Measurements from ENCODE around the gene ADSS1. TPM values are rescaled to one million over a fixed set of nuclear protein-coding genes. Genes with fewer than 3 reads are reported as not detected.

ADSS1 gene
- polyA plus RNA-seq, 1 of the 3 experiments (the other 2 are of a cell fraction): 14.3 TPM

DNA sequence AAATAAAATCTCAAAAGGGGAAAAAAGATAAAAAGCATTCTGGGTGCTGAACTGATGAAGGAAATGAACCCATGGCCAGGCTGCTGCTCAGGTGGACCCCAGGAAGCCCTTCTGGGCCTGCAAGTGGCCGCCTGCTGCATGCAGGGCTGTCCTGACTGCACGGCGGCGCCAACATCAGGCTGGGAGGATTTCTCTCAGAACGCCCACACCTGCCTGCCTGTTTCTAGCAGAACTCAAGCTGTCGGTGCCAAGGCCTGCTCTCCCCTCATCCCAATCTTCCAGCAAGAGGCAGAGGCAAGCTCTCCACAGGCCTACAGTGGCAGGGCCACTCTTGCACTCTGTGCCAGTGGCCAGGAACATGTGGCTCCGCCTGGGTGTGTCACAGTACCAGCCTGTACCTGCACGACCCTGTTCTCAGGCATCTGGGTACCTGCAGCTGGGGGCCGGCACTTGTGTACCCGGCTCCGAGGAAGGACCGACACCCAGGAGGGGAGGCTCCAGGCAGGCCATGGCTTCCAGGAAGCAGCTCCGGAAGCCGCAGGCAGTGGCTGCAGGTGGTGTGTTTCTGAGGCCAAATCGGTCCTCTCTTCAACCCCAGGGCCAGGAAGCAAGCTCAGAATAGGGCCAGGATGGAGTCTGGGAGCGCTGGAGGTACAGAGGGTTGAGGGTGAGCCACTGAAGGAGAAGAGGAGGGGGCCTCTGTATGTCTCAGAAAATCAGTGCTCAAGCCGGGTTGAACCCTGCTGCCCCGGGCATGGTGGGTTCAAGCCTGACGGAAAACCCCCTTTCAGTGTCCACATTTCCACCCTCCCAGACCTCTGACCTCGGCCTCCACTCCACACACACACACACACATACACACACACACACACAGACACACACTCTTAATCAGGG lies 37.2 kb upstream of the ADSS1 start:
- ChIA-PET POLR2A (no interaction called here), CTCF (interaction anchor here (1.4 to 4.8 kb wide), 2 partner anchors 22 to 36 kb away, joined by 5 to 18 read pairs; partner anchors contain the start of gene ADSS1)
- no peaks in the 10 kb centered on the region for H3K36me3 ChIP-seq (replicated peaks in 1 of 2; ENCODE audit: control insufficient read depth in 1 of 2, insufficient read depth in 2 of 2, low read length in 1 of 2)
- no peak for DNase-seq
- no peak overlapping the region for H3K4me3 ChIP-seq (ENCODE audit: low read depth in 2 of 2, low read length in 1 of 2)
- peaks cover 27 to 37% of the 10 kb centered on the region in 2 experiments for H3K4me1 ChIP-seq (ENCODE audit: control insufficient read depth in 1 of 2, insufficient read depth in 2 of 2, low read depth in 1 of 2, low read length in 1 of 2)
- H3F3A ChIP-seq (replicated peaks; ENCODE audit: insufficient read depth): peaks cover 13% of the 10 kb centered on the region
- no peaks in the 10 kb centered on the region for H3K9me3 ChIP-seq
- H4K20me1 ChIP-seq (ENCODE audit: insufficient read depth): peaks cover 14% of the 10 kb centered on the region
- no peak overlapping the region for H3K4me2 ChIP-seq
- H3K27ac ChIP-seq (ENCODE audit: low read depth in 2 of 2, low read length in 1 of 2): no peak overlapping the region
- H3K9me2 ChIP-seq: no peaks in the 10 kb centered on the region
- H3K79me2 ChIP-seq (ENCODE audit: insufficient read depth): peaks cover 26% of the 10 kb centered on the region
- 85% methylated on average over 10 of the region's 20 CpGs for WGBS (ENCODE audit: low lambda C conversion rate)
- no peak overlapping the region for H2AFZ ChIP-seq (ENCODE audit: low read depth)
- TF ChIP-seq FOSL2 (IDR thresholded peaks at IDR 0.05; ENCODE audit: borderline replicate concordance, low read depth) (no peak), RAD21 (IDR thresholded peaks at IDR 0.05; ENCODE audit: low read length) (no peak), CHD2 (IDR thresholded peaks at IDR 0.05; ENCODE audit: low read length, partially characterized antibody) (no peak), EZH2phosphoT487 (IDR thresholded peaks at IDR 0.05; ENCODE audit: borderline replicate concordance, low read depth) (no peak), TCF12 (IDR thresholded peaks at IDR 0.05) (no peak), POLR2AphosphoS5 (IDR thresholded peaks at IDR 0.05; ENCODE audit: low read depth, low read length) (no peak), RCOR1 (IDR thresholded peaks at IDR 0.05; ENCODE audit: low read length) (no peak), GABPA (IDR thresholded peaks at IDR 0.05; ENCODE audit: low read depth) (no peak), FOXJ3 (CRISPR knock-in tag; IDR thresholded peaks at IDR 0.05) (no peak), YY1 (IDR thresholded peaks at IDR 0.05; ENCODE audit: low read depth) (no peak), MEF2A (IDR thresholded peaks at IDR 0.05; ENCODE audit: borderline replicate concordance, low read depth) (no peak), EP300 (IDR thresholded peaks at IDR 0.05; ENCODE audit: borderline replicate concordance in 1 of 2, low read depth in 1 of 2, low read length in 1 of 2) (no peak), TEAD4 (IDR thresholded peaks at IDR 0.05; ENCODE audit: borderline replicate concordance, insufficient read depth) (no peak), PBX3 (IDR thresholded peaks at IDR 0.05) (no peak), MAX (IDR thresholded peaks at IDR 0.05; ENCODE audit: low read depth) (no peak)
- H3K9ac ChIP-seq: no peak overlapping the region
- H3K27me3 ChIP-seq (ENCODE audit: insufficient read depth): no peaks in the 10 kb centered on the region

Measured in SK-N-SH (cell line).